HG03565 (cell line): ENCODE data around the gene CD6.

Experiments
- ATAC-seq: cut with Tn5 transposase; IDR thresholded peaks from one replicate; pipeline ENCODE4 v1.9.1; 2021; ENCODE audit warnings: mild to moderate bottlenecking, moderate library complexity; ENCODE audit not compliant: unreplicated experiment

Gene CD6

GRCh38 chr11:61007956-61008896, 36.7 kb downstream of the CD6 start:
- ATAC-seq = no peak

- ATAC-seq = no peak
Measured at GRCh38 chr11:61008971-61009370, 37.5 kb downstream of the CD6 start.

DNA sequence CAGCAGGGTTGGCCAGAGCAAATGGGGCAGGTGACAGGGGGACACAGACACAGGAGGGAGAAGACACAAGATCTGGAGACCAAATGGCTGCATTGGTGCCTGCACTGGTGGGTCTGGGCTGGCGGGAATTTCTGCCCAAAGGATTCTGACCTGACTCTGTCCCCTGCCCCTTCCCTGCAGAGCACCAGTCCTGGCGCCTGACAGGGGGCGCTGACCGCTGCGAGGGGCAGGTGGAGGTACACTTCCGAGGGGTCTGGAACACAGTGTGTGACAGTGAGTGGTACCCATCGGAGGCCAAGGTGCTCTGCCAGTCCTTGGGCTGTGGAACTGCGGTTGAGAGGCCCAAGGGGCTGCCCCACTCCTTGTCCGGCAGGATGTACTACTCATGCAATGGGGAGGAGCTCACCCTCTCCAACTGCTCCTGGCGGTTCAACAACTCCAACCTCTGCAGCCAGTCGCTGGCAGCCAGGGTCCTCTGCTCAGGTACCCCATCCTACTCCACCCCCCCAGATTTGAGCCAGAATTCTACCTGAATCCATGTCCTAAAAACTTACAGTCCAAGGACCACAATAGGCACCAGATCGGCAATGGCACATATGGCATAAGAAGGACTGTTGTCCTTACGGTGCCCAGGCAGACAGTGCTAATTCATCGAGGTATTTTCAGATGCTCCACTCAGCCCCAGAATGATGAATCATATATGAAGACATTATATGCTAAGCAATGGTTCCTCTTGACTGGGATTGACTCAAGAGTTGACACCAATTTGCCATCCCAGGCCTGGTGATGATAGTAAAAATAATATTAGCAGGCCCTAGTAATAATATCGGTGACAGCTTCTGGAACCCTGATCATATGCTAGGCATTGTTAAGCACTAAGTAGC, 38.2 kb downstream of the CD6 start:
- ATAC-seq = no peak

- ATAC-seq = no peak
Measured at GRCh38 chr11:61010466-61011228, 39.2 kb downstream of the CD6 start.

DNA sequence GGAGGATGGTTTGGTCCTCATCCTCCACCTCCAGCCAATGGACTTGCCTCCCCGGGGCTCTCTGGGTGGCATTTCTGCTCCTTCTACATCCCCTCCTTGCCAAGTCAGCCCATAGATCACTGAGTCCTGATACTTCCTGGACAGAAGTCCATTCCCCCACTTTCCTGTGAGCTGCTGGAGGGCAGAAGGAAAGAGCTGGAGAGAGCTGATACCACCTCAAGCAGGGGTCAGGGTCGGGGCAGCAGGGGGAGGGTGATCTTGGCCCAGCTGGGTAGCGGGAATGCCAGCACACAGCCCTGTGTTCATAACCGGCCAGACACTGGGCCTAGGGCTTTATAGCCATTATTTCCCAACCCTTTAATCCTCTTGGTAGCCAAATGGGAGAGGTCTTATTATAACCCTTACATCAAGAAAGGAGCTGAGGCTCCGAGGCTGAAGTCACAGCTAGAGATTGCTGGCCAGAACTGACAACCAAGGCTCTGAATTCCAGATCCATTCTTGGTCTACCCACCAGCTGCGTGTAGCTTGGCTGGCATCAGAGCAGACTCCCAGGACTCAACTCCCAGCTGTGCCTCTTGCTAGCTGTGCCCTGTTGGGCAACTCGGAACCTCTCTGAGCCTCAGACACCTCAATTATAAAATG, 39.9 kb downstream of the CD6 start:
- no peak for ATAC-seq

DNA sequence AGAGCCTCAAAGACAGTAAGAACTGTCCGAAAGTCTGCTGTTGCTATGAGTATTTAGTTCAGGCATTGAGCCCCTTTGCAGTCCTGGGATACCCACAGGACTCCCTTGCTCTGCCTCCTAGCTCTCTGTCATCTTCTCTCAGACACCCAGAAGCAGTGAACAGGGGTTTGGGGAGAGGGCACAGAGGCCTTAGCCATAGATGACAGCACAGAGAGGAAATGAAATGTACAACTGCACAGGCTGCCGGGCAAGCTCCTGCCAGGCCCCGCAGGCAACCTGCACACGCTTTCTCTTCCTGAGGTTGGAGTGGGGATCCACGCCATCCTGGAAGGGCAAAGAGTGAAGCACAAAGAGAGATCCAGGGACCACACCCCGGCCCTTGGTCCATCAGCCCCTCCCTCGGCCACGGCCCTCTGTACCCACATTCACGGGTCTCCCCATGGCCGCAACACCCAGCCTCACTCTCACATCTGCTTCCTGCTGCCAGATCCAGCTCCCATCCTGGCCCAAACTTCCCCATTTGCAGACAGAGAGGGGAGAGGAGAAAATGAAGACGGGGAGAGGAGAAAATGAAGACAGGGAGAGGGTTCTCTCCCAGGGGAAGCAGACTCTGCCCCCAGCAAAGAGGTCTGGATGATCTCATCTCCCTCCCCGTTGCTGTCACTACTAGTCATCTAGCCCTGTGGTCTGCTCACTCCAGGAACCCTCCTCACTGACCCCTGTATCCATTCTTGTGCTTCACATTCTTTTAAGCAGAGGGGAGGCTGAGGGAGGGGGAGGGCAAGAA, 40.7 kb downstream of the CD6 start:
- ATAC-seq = no peak

DNA sequence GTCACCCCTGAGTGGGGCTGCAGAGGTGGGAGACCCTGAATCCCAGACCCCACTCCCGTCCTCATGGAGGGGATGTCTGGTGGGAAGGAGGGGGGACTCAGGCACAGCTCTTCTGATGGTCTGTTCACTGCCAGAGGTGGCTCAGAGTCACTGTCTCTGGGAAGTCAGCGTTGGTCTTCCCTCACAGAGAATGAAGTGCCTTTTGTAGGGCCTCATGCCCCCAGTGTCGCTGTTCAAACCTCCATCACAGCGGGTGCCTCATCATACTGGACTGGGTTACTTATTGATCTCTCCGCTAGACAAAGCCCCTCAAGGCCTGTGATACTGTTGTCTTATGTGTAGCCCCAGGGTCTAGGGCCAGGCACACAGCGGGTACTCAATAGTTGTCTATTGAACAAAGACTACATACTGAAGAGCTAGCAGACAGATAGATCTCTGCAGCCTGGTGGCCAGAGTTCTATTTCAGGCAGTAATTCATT, 41.3 kb downstream of the CD6 start:
- no peak for ATAC-seq

- ATAC-seq = no peak
Measured at GRCh38 chr11:61018059-61018458, 46.6 kb downstream of the CD6 start.

DNA sequence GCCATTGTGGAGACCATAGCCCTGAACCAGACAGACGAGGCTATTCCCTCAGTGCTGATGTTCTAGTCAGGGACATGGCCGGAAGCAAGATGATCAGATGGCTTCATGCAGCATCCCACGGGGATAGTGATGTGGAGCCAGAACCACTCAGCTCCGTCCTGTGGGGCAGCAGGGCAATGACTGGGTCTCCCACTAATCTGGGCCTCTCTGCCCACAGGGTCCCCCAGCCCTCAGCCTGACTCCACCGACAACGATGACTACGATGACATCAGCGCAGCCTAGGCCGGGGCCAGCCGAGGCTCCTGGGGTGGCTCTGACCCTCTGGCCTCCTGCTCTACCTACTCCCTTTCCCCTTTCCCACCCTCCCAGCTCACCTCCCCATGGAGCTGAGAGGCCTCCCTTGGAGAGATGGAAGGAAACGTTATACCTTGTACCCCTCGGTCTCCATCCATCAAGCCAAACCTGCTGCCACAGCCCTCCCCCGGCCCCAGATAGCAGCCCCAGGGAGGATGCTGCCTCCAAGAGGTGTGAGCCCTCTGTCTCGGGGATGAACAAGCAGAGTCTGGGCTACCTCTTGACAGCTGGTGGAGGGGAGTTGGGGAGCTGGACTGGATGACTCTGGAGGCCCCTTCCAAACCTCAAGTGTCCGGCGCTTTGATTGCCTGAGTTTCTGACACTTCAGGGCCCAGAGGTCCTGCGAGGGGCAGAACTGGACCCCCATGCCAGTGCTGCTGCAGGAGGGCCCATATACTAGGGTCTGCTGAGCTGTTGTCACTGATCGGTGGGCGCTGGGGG, 47.8 kb downstream of the CD6 start:
- ATAC-seq = no peak

DNA sequence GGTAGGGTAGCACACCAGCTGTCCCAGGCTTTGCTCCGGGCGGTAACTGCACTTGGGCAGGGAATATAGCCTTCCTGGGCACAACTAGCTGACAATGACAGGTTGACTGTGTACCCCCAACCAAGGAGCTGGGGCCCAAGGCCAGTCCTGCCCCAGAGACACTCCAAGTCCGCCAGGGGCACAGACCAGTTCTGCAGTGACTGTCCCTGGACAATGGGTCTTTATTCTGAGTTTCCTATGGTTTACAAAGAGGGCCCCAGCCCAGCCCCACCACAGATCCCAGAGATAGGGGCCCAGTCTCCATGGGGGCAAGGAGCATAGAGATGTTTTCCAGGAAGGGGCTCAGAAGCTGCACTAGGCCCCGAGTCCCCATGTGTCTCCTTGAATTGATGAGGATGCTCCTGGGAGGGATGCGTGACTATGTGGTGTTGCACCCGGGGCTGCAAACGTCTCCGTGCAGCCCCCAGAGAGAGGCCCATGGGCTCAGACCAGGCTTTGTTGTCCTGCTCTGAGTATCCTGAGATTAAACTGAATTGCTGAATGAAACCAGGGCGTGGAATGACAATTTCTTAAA, 48.4 kb downstream of the CD6 start:
- ATAC-seq = no peak

- no peak for ATAC-seq
Measured at GRCh38 chr11:61020551-61021235, 49.2 kb downstream of the CD6 start.

GRCh38 chr11:61021661-61022212, 50.3 kb downstream of the CD6 start:
- no peak for ATAC-seq

- no peak for ATAC-seq
Measured at GRCh38 chr11:61022311-61023085, 51.0 kb downstream of the CD6 start.

- ATAC-seq = no peak
Measured at GRCh38 chr11:61023086-61023965, 51.8 kb downstream of the CD6 start.

DNA sequence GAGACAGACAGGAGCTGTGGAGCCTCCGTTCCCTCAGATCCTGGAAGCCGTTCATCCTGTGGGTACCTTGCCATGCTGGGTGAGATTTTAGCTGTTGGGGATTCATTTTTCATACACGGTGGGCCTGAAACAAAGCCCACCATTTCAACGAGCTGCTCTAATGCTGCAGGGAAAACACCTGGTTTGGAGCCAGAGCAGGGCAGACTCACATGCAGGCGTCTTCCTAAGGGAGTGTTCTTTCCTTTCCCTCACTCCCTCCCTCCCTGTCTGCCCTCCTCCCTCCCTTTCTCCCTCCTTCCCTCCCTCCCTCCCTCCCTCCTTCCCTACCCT, 52.5 kb downstream of the CD6 start:
- no peak for ATAC-seq
